HepG2 (cell line): ENCODE data around the gene TK1. TPM values are rescaled to one million over a fixed set of nuclear protein-coding genes. Genes with fewer than 3 reads are reported as not detected.

Source experiments
- KDM2A ChIP-seq: sonication (generic); formaldehyde crosslinking; IDR thresholded peaks from 2 replicates; pipeline ENCODE4 v1.4.0; 2020; ENCODE audit warnings: low read depth, missing genetic modification reagents, borderline replicate concordance
- KLF11 ChIP-seq: IDR thresholded peaks from 2 replicates; pipeline ENCODE4 v1.6.1; 2016; ENCODE audit warnings: missing compliant biosample characterization
- ZNF850 ChIP-seq: sonication (generic); formaldehyde crosslinking; conservative IDR thresholded peaks from 2 replicates; pipeline ENCODE4 v1.9.0; 2021; ENCODE audit warnings: mild to moderate bottlenecking, missing genetic modification reagents
- ZSCAN25 ChIP-seq: sonication (generic); formaldehyde crosslinking; IDR thresholded peaks from 2 replicates; pipeline ENCODE4 v1.8.0; 2022; ENCODE audit warnings: mild to moderate bottlenecking, missing genetic modification reagents
- polyA plus RNA-seq, 8 experiments: library from polyadenylated mRNA; depleted of rRNA in 3 of 8; stranded (reverse) in 7 of 8; unstranded in 1 of 8; fragments of >200 nt; fragmentation: Illumina TruSeq in 4 of 8; extraction: Trizol in 4 of 8; gene quantifications; 2 replicates each; pipeline versions ENCODE4 v1.2.1 to v1.2.3, GENCODE V29; 2011 to 2016; ENCODE audit warnings: low read depth in 4 of 8, missing spikeins in 1 of 8, mixed read lengths in 1 of 8; ENCODE audit not compliant: insufficient read depth in 1 of 8
- total RNA-seq, 5 experiments: library from RNA; depleted of rRNA; stranded (reverse); fragments of >200 nt; fragmentation: Illumina TruSeq; extraction: Trizol; gene quantifications; 2 replicates each; pipeline ENCODE4 v1.2.3, GENCODE V29; 2016; ENCODE audit warnings: low read depth in 1 of 5
- TF ChIP-seq, protein P1 (sequence below): sonication (generic); formaldehyde crosslinking; IDR thresholded peaks from 2 replicates; pipeline ENCODE4 v1.5.0; 2020; ENCODE audit warnings: missing genetic modification reagents, mild to moderate bottlenecking, borderline replicate concordance
- TF ChIP-seq, protein P2 (sequence below): sonication (generic); formaldehyde crosslinking; IDR thresholded peaks from 2 replicates; pipeline ENCODE4 v1.8.1; 2023; ENCODE audit warnings: mild to moderate bottlenecking, missing genetic modification reagents
- TF ChIP-seq, protein P3 (sequence below): IDR thresholded peaks from 2 replicates; pipeline ENCODE4 v1.6.1; 2016; ENCODE audit warnings: low read depth, missing genetic modification reagents, missing compliant biosample characterization
- TF ChIP-seq, protein P4 (sequence below): sonication (generic); formaldehyde crosslinking; IDR thresholded peaks from 2 replicates; pipeline ENCODE4 v1.5.0; 2020; ENCODE audit warnings: missing genetic modification reagents
- TF ChIP-seq, protein P5 (sequence below): sonication (generic); formaldehyde crosslinking; IDR thresholded peaks from 2 replicates; pipeline ENCODE4 v1.4.0; 2020; ENCODE audit warnings: mild to moderate bottlenecking, missing genetic modification reagents

TK1 gene
- total and polyA plus RNA-seq, 2 of the 13 experiments (the other 11 are each of a cell fraction or from before 2014, with no cell fraction given), result 45.0 to 96.0 TPM

DNA sequence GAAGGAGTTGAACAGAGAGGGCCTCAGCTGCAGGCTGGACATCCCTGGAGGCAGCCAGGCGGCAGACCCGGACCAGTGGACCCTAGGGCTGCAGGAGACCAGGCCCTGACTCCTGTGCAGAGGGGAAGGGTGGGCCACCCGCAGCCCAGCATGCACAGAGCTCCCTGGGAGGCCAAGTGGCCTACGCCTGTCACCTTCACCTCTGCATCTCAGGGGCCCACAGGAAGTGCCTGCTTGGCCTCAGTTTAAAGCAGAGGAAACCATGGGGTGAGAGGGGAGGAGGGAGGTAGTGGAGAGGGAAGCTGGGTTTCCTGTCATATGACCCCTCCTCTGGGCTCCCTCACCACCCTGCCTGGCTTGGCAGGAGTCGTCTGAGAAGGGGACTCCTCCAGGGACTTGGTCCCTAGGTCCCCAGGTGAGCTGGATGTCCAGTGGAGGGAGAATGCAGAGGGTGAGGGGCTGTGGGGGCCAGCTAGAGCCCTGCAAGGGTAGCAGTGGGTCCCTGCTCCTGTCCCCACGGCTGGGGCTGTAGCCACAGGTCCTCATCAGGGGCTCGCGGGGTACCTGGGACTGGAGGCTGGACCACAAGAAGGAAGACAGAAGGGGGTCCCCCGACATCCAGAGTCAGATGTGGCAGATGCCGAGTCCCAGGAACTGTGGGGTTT lies 56.3 kb downstream of the TK1 start, which contains the start of gene TMC8 (continued):
- TF ChIP-seq, protein P1, sequence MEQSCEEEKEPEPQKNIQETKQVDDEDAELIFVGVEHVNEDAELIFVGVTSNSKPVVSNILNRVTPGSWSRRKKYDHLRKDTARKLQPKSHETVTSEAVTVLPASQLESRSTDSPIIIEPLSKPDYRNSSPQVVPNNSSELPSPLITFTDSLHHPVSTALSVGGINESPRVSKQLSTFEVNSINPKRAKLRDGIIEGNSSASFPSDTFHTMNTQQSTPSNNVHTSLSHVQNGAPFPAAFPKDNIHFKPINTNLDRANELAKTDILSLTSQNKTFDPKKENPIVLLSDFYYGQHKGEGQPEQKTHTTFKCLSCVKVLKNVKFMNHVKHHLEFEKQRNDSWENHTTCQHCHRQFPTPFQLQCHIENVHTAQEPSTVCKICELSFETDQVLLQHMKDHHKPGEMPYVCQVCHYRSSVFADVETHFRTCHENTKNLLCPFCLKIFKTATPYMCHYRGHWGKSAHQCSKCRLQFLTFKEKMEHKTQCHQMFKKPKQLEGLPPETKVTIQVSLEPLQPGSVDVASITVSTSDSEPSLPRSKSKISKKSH (CRISPR knock-in tag), result peak; percentile 65; the same call in 1 of the 2 replicates
- TF ChIP-seq KDM2A (CRISPR knock-in tag) (peak; percentile 34; the same call in 1 of the 2 replicates), ZNF850 (CRISPR knock-in tag) (no peak), KLF11 (CRISPR knock-in tag) (no peak), ZSCAN25 (CRISPR knock-in tag) (peak; percentile 97)
- TF ChIP-seq, protein P2, sequence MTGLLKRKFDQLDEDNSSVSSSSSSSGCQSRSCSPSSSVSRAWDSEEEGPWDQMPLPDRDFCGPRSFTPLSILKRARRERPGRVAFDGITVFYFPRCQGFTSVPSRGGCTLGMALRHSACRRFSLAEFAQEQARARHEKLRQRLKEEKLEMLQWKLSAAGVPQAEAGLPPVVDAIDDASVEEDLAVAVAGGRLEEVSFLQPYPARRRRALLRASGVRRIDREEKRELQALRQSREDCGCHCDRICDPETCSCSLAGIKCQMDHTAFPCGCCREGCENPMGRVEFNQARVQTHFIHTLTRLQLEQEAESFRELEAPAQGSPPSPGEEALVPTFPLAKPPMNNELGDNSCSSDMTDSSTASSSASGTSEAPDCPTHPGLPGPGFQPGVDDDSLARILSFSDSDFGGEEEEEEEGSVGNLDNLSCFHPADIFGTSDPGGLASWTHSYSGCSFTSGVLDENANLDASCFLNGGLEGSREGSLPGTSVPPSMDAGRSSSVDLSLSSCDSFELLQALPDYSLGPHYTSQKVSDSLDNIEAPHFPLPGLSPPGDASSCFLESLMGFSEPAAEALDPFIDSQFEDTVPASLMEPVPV (CRISPR knock-in tag), result no peak
- TF ChIP-seq, protein P3, sequence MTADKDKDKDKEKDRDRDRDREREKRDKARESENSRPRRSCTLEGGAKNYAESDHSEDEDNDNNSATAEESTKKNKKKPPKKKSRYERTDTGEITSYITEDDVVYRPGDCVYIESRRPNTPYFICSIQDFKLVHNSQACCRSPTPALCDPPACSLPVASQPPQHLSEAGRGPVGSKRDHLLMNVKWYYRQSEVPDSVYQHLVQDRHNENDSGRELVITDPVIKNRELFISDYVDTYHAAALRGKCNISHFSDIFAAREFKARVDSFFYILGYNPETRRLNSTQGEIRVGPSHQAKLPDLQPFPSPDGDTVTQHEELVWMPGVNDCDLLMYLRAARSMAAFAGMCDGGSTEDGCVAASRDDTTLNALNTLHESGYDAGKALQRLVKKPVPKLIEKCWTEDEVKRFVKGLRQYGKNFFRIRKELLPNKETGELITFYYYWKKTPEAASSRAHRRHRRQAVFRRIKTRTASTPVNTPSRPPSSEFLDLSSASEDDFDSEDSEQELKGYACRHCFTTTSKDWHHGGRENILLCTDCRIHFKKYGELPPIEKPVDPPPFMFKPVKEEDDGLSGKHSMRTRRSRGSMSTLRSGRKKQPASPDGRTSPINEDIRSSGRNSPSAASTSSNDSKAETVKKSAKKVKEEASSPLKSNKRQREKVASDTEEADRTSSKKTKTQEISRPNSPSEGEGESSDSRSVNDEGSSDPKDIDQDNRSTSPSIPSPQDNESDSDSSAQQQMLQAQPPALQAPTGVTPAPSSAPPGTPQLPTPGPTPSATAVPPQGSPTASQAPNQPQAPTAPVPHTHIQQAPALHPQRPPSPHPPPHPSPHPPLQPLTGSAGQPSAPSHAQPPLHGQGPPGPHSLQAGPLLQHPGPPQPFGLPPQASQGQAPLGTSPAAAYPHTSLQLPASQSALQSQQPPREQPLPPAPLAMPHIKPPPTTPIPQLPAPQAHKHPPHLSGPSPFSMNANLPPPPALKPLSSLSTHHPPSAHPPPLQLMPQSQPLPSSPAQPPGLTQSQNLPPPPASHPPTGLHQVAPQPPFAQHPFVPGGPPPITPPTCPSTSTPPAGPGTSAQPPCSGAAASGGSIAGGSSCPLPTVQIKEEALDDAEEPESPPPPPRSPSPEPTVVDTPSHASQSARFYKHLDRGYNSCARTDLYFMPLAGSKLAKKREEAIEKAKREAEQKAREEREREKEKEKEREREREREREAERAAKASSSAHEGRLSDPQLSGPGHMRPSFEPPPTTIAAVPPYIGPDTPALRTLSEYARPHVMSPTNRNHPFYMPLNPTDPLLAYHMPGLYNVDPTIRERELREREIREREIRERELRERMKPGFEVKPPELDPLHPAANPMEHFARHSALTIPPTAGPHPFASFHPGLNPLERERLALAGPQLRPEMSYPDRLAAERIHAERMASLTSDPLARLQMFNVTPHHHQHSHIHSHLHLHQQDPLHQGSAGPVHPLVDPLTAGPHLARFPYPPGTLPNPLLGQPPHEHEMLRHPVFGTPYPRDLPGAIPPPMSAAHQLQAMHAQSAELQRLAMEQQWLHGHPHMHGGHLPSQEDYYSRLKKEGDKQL, result no peak
- TF ChIP-seq, protein P4, sequence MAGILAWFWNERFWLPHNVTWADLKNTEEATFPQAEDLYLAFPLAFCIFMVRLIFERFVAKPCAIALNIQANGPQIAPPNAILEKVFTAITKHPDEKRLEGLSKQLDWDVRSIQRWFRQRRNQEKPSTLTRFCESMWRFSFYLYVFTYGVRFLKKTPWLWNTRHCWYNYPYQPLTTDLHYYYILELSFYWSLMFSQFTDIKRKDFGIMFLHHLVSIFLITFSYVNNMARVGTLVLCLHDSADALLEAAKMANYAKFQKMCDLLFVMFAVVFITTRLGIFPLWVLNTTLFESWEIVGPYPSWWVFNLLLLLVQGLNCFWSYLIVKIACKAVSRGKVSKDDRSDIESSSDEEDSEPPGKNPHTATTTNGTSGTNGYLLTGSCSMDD, result 0 out of 2 replicates have a peak, but pooled peaks have one; percentile 54
- TF ChIP-seq, protein P5, sequence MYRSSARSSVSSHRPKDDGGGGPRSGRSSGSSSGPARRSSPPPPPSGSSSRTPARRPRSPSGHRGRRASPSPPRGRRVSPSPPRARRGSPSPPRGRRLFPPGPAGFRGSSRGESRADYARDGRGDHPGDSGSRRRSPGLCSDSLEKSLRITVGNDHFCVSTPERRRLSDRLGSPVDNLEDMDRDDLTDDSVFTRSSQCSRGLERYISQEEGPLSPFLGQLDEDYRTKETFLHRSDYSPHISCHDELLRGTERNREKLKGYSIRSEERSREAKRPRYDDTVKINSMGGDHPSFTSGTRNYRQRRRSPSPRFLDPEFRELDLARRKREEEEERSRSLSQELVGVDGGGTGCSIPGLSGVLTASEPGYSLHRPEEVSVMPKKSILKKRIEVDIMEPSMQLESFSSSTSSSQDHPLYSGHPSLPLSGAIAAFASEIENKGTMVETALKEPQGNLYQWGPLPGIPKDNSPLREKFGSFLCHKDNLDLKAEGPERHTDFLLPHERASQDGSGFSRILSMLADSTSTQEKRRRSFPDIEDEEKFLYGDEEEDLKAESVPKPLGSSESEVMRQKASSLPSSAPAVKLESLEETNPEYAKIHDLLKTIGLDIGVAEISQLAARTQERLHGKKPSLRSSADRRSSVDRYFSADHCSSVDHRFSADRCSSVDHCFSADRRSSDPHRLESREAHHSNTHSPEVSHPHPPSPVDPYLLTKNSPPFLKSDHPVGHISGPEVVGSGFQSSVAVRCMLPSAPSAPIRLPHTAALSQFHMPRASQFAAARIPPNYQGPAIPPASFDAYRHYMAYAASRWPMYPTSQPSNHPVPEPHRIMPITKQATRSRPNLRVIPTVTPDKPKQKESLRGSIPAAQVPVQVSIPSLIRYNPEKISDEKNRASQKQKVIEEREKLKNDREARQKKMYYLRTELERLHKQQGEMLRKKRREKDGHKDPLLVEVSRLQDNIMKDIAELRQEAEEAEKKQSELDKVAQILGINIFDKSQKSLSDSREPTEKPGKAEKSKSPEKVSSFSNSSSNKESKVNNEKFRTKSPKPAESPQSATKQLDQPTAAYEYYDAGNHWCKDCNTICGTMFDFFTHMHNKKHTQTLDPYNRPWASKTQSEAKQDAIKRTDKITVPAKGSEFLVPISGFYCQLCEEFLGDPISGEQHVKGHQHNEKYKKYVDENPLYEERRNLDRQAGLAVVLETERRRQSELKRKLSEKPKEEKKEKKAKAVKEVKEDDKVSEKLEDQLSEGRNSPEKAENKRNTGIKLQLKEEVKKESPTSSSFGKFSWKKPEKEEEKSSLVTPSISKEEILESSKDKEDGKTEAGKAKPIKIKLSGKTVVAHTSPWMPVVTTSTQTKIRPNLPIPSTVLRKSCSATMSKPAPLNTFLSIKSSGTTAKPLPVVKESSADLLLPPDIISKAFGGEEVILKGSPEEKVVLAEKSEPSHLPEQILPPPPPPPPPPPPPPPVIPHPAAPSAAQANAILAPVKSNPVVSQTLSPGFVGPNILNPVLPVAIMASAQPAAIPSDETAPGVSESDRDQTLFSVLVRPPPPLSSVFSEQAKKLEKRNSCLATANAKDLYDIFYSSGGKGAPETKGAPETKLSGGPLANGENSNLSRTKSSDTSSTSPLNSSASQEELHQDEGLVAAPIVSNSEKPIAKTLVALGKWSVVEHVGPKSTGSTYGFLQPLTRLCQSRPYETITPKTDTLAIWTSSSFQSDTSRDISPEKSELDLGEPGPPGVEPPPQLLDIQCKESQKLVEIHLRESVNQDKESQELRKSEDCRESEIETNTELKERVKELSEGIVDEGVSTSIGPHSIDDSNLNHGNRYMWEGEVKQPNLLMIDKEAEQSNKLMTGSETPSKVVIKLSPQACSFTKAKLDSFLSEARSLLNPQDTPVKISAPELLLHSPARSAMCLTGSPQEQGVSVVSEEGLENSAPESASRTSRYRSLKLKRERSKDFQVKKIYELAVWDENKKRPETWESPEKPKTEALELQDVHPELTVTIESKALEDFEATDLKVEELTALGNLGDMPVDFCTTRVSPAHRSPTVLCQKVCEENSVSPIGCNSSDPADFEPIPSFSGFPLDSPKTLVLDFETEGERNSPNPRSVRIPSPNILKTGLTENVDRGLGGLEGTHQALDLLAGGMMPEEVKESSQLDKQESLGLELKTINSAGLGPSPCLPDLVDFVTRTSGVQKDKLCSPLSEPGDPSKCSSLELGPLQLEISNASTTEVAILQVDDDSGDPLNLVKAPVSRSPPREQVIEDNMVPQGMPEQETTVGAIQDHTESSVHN, result no peak
